ENCODE measurements around the gene MT4.

MT4 gene

GRCh38 chr16:56564793-56565477, at the start of gene MT4:
TSS of gene MT4 (plus strand) at chr16:56565073. CDS start at chr16:56565129, 56 bp downstream.
- no peak for DNase-seq (ENCODE audit: low spot score)

- DNase-seq (ENCODE audit: low spot score) = no peak
Measured at GRCh38 chr16:56515665-56516064, 49.2 kb upstream of the MT4 start.

GRCh38 chr16:56517206-56517605, 47.7 kb upstream of the MT4 start:
- no peak for DNase-seq (ENCODE audit: low spot score)

- DNase-seq (ENCODE audit: low spot score) = no peak
Measured at GRCh38 chr16:56518425-56518824, 46.4 kb upstream of the MT4 start.

- DNase-seq (ENCODE audit: low spot score) = peak; percentile 93
Measured at GRCh38 chr16:56519459-56520250, 45.2 kb upstream of the MT4 start, which contains the start of gene BBS2. TSS of gene BBS2 (minus strand) at chr16:56520024. CDS start at chr16:56519862, 162 bp downstream.

- no peak for DNase-seq (ENCODE audit: low spot score)
Measured at GRCh38 chr16:56520251-56520577, 44.7 kb upstream of the MT4 start.

GRCh38 chr16:56525236-56525635, 39.6 kb upstream of the MT4 start:
- no peak for DNase-seq (ENCODE audit: low spot score)

- no peak for DNase-seq (ENCODE audit: low spot score)
Measured at GRCh38 chr16:56530872-56531271, 34.0 kb upstream of the MT4 start.

GRCh38 chr16:56532714-56533113, 32.2 kb upstream of the MT4 start:
- DNase-seq (ENCODE audit: low spot score) = no peak

- DNase-seq (ENCODE audit: low spot score) = no peak
Measured at GRCh38 chr16:56534847-56535383, 30.0 kb upstream of the MT4 start.

- no peak for DNase-seq (ENCODE audit: low spot score)
Measured at GRCh38 chr16:56538331-56538730, 26.5 kb upstream of the MT4 start.

- DNase-seq (ENCODE audit: low spot score) = no peak
Measured at GRCh38 chr16:56539656-56540055, 25.2 kb upstream of the MT4 start.

GRCh38 chr16:56542039-56542438, 22.8 kb upstream of the MT4 start:
- no peak for DNase-seq (ENCODE audit: low spot score)

GRCh38 chr16:56547120-56547948, 17.5 kb upstream of the MT4 start:
- DNase-seq (ENCODE audit: low spot score) = peak; percentile 90

- peak; percentile 13 for DNase-seq (ENCODE audit: low spot score)
Measured at GRCh38 chr16:56547949-56548567, 16.8 kb upstream of the MT4 start.

GRCh38 chr16:56549161-56549560, 15.7 kb upstream of the MT4 start:
- peak; percentile 12 for DNase-seq (ENCODE audit: low spot score)

GRCh38 chr16:56549744-56550385, 15.0 kb upstream of the MT4 start:
- no peak for DNase-seq (ENCODE audit: low spot score)

GRCh38 chr16:56551796-56552738, 12.8 kb upstream of the MT4 start:
- peak; percentile 83 for DNase-seq (ENCODE audit: low spot score)

GRCh38 chr16:56554441-56554840, 10.4 kb upstream of the MT4 start:
- DNase-seq (ENCODE audit: low spot score) = no peak

All from putamen (tissue), 1 donor.